Endodermal cell (in vitro differentiated cells): ENCODE data around the gene DCAF15. TPM values are rescaled to one million over a fixed set of nuclear protein-coding genes. Genes with fewer than 3 reads are reported as not detected.

ENCODE experiments used
- DNase-seq: peaks from one replicate; pipeline ENCODE4 v3.0.0-alpha.2; 2017
- H3K27ac ChIP-seq: 2 replicates; pipeline ENCODE4 v1.5.1; 2013; ENCODE audit warnings: mild to moderate bottlenecking, low read depth, low read length, moderate library complexity
- H3K27me3 ChIP-seq: 2 replicates; pipeline ENCODE4 v1.6.1; 2013; ENCODE audit warnings: mild to moderate bottlenecking, low read length, moderate library complexity; ENCODE audit not compliant: insufficient read depth, control insufficient read depth, poor library complexity, severe bottlenecking
- H3K36me3 ChIP-seq: 2 replicates; pipeline ENCODE4 v1.7.0; 2013; ENCODE audit warnings: mild to moderate bottlenecking, low read length, moderate library complexity; ENCODE audit not compliant: control insufficient read depth, insufficient read depth
- H3K4me1 ChIP-seq: one replicate; pipeline ENCODE4 v1.7.0; 2013; ENCODE audit warnings: low read length; ENCODE audit not compliant: control insufficient read depth, insufficient read depth
- H3K4me3 ChIP-seq: 2 replicates; pipeline ENCODE4 v1.5.1; 2013; ENCODE audit warnings: mild to moderate bottlenecking, low read length, moderate library complexity
- H3K9ac ChIP-seq: 2 replicates; pipeline ENCODE4 v1.6.1; 2013; ENCODE audit warnings: mild to moderate bottlenecking, low read length, moderate library complexity; ENCODE audit not compliant: poor library complexity, severe bottlenecking; ENCODE audit errors: extremely low read depth
- H3K9me3 ChIP-seq: 2 replicates; pipeline ENCODE4 v1.6.1; 2013; ENCODE audit warnings: mild to moderate bottlenecking, low read length, moderate library complexity; ENCODE audit not compliant: control insufficient read depth
- H3K27ac Mint-ChIP-seq: 2 replicates; pipeline ENCODE4 v1.8.0; 2020; ENCODE audit warnings: mixed read lengths
- H3K27me3 Mint-ChIP-seq: 2 replicates; pipeline ENCODE4 v1.8.0; 2021; ENCODE audit warnings: mild to moderate bottlenecking, mixed read lengths; ENCODE audit not compliant: insufficient read depth
- H3K36me3 Mint-ChIP-seq: 2 replicates; pipeline ENCODE4 v1.8.0; 2020; ENCODE audit warnings: low read depth, mixed read lengths
- H3K4me1 Mint-ChIP-seq: 2 replicates; pipeline ENCODE4 v1.8.0; 2020; ENCODE audit warnings: mixed read lengths
- H3K4me3 Mint-ChIP-seq: 2 replicates; pipeline ENCODE4 v1.8.0; 2020; ENCODE audit warnings: mild to moderate bottlenecking, moderate library complexity, mixed read lengths
- H3K9me3 Mint-ChIP-seq: 2 replicates; pipeline ENCODE4 v1.8.0; 2020; ENCODE audit warnings: mild to moderate bottlenecking, mixed read lengths
- CTCF ChIP-seq: fragments of 200-600 bp; sonication (generic); conservative IDR thresholded peaks from 2 replicates; pipeline ENCODE4 v1.5.0; 2021; ENCODE audit warnings: antibody characterized with exemption, mild to moderate bottlenecking
- WGBS, 2 experiments: methylation state at CpG; one replicate each; pipeline versions ENCODE4 v1.1.5 to v1.1.7; 2013; ENCODE audit warnings: missing lambda C conversion rate in 2 of 2, mixed read lengths in 1 of 2; ENCODE audit not compliant: insufficient coverage in 1 of 2, insufficient read length in 1 of 2; 5-methylcytosine and 5-hydroxymethylcytosine counted together
- total RNA-seq, 2 donors: library from RNA; stranded (reverse); fragmentation: NEBNext Ultra II Directional in 1 of 2; extraction: Animal tissue kit (Norgen Biotek cat#: 25700) in 1 of 2; gene quantifications; 2 replicates in 1 of 2; 3 replicates in 1 of 2; pipeline ENCODE4 v1.2.1, GENCODE V29; 2021

Gene DCAF15
- total RNA-seq, 2 donors from 2014 or later, result 62.4 to 72.9 TPM

- Histone ChIP-seq H3K4me1 (no peaks in the 10 kb centered on the region), H3K27ac (no peak overlapping the region), H3K9ac (no peak overlapping the region), H3K9me3 (peaks cover 14% of the 10 kb centered on the region), H3K4me3 (no peak overlapping the region), H3K27me3 (no peaks in the 10 kb centered on the region), H3K36me3 (peaks cover 57% of the 10 kb centered on the region)
- Mint-ChIP-seq H3K27ac (no peak overlapping the region), H3K36me3 (peaks cover 75% of the 10 kb centered on the region), H3K9me3 (peaks cover 13% of the 10 kb centered on the region), H3K4me3 (no peak overlapping the region), H3K27me3 (no peaks in the 10 kb centered on the region), H3K4me1 (no peaks in the 10 kb centered on the region)
- 94 to 96% methylated on average over 11 to 28 of the region's 28 CpGs for WGBS, 2 experiments
- TF ChIP-seq CTCF, result no peak
- no peak for DNase-seq
Observed at GRCh38 chr19:13923194-13923987, 28.9 kb upstream of the DCAF15 start.

- H3K4me3 Mint-ChIP-seq, result no peak overlapping the region
- 90% methylated on average over 2 of the region's 4 CpGs; no CpG with 5 or more reads in 1 of the 2 experiments for WGBS, 2 experiments
- TF ChIP-seq CTCF, result no peak
- H3K4me3 ChIP-seq, result no peak overlapping the region
- H3K9me3 ChIP-seq, result peaks cover 4% of the 10 kb centered on the region
- H3K9me3 Mint-ChIP-seq, result peaks cover 4% of the 10 kb centered on the region
- no peaks in the 10 kb centered on the region for H3K4me1 ChIP-seq
- peaks cover 62% of the 10 kb centered on the region for H3K36me3 Mint-ChIP-seq
- no peak overlapping the region for H3K9ac ChIP-seq
- no peaks in the 10 kb centered on the region for H3K27me3 ChIP-seq
- H3K27ac ChIP-seq, result no peak overlapping the region
- peaks cover 43% of the 10 kb centered on the region for H3K36me3 ChIP-seq
- H3K27ac Mint-ChIP-seq, result no peak overlapping the region
- no peaks in the 10 kb centered on the region for H3K27me3 Mint-ChIP-seq
- H3K4me1 Mint-ChIP-seq, result no peaks in the 10 kb centered on the region
- DNase-seq, result no peak
Observed at GRCh38 chr19:13926010-13926409, 26.3 kb upstream of the DCAF15 start.

GRCh38 chr19:13926715-13927114, 25.6 kb upstream of the DCAF15 start:
- no peak for DNase-seq
- Histone ChIP-seq H3K4me3 (no peak overlapping the region), H3K27ac (no peak overlapping the region), H3K4me1 (no peaks in the 10 kb centered on the region), H3K9me3 (no peaks in the 10 kb centered on the region), H3K36me3 (peaks cover 36% of the 10 kb centered on the region), H3K27me3 (no peaks in the 10 kb centered on the region), H3K9ac (no peak overlapping the region)
- no peak for TF ChIP-seq CTCF
- H3K9me3 Mint-ChIP-seq, result no peaks in the 10 kb centered on the region
- 92 to 96% methylated on average over 4 to 8 of the region's 8 CpGs for WGBS, 2 experiments
- H3K27ac Mint-ChIP-seq, result no peak overlapping the region
- H3K4me3 Mint-ChIP-seq, result no peak overlapping the region
- H3K27me3 Mint-ChIP-seq, result no peaks in the 10 kb centered on the region
- H3K36me3 Mint-ChIP-seq, result peaks cover 55% of the 10 kb centered on the region
- no peaks in the 10 kb centered on the region for H3K4me1 Mint-ChIP-seq
